ENCODE measurements around the gene PTS. TPM values are rescaled to one million over a fixed set of nuclear protein-coding genes. Genes with fewer than 3 reads are reported as not detected.
A peak's percentile ranks its signal among the peaks of the same experiment; 100 is the strongest.
"Not testable (repeated sequence)": the region's sequence is repeated elsewhere in the genome, so short reads cannot be mapped to it uniquely, and the experiment has no call there.

Gene PTS
- total RNA-seq, 1 donor from 2014 or later = 64.6 TPM

DNA sequence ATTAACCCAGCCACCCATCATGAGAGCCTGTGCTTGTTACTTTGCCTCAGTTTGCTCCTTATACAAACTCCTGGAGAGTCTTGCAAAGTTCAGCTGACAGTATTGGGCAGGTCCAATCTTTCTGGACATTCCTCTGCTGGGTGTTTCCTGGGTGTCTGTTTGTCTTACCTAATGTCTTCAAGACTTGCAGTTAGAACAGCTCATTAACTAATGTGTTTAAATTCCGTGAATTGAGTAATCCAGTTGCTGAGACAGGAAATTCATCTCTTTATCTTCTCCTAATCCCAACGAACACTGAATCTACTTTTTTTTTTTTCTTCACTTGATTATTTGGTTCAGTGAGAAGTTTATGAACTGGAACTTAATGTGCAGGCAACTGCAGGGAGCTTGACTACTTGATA, 30.3 kb upstream of the PTS start:
- H3K9ac ChIP-seq (ENCODE audit: low read length) = no peak overlapping the region
- Mint-ChIP-seq H3K4me1 (ENCODE audit: low read depth, unreplicated experiment) (no peaks in the 10 kb centered on the region), H3K27me3 (ENCODE audit: low read depth, unreplicated experiment) (peaks cover 12% of the 10 kb centered on the region), H3K9me3 (ENCODE audit: unreplicated experiment) (peaks cover 4% of the 10 kb centered on the region), H3K4me3 (ENCODE audit: unreplicated experiment) (no peak overlapping the region), H3K27ac (ENCODE audit: unreplicated experiment) (no peak overlapping the region), H3K36me3 (ENCODE audit: low read depth, unreplicated experiment) (peaks cover 2% of the 10 kb centered on the region)
- TF ChIP-seq EZH2 (IDR thresholded peaks at IDR 0.05; ENCODE audit: insufficient read depth, low read length) = no peak
- TF ChIP-seq, protein P1, sequence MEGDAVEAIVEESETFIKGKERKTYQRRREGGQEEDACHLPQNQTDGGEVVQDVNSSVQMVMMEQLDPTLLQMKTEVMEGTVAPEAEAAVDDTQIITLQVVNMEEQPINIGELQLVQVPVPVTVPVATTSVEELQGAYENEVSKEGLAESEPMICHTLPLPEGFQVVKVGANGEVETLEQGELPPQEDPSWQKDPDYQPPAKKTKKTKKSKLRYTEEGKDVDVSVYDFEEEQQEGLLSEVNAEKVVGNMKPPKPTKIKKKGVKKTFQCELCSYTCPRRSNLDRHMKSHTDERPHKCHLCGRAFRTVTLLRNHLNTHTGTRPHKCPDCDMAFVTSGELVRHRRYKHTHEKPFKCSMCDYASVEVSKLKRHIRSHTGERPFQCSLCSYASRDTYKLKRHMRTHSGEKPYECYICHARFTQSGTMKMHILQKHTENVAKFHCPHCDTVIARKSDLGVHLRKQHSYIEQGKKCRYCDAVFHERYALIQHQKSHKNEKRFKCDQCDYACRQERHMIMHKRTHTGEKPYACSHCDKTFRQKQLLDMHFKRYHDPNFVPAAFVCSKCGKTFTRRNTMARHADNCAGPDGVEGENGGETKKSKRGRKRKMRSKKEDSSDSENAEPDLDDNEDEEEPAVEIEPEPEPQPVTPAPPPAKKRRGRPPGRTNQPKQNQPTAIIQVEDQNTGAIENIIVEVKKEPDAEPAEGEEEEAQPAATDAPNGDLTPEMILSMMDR (IDR thresholded peaks at IDR 0.05; ENCODE audit: insufficient read depth, low read depth, low read length) = no peak
- no peaks in the 10 kb centered on the region for H3K79me2 ChIP-seq (ENCODE audit: insufficient read depth, low read length)
- no peaks in the 10 kb centered on the region for H3K27me3 ChIP-seq (ENCODE audit: insufficient read depth, low read length)
- H3K27ac ChIP-seq (ENCODE audit: low read depth, low read length) = no peak overlapping the region
- DNase-seq (ENCODE audit: low read depth) = peak; percentile 36
- no peak overlapping the region for H2AFZ ChIP-seq (ENCODE audit: low read depth, low read length)
- H3K4me3 ChIP-seq (ENCODE audit: insufficient read depth, low read depth, low read length) = no peak overlapping the region
- H3K9me3 ChIP-seq (ENCODE audit: insufficient read depth, low read depth, low read length) = no peaks in the 10 kb centered on the region
- H3K36me3 ChIP-seq (ENCODE audit: insufficient read depth, low read length) = no peaks in the 10 kb centered on the region
- H3K4me2 ChIP-seq (ENCODE audit: low read length) = no peak overlapping the region
- no peaks in the 10 kb centered on the region for H3K4me1 ChIP-seq (ENCODE audit: insufficient read depth, low read length)
- FAIRE-seq = no peak
- no peaks in the 10 kb centered on the region for H4K20me1 ChIP-seq (ENCODE audit: insufficient read depth, low read length)

GRCh38 chr11:112196519-112197087, 29.6 kb upstream of the PTS start:
- no peak overlapping the region for H3K27ac Mint-ChIP-seq (ENCODE audit: unreplicated experiment)
- H3K4me3 Mint-ChIP-seq (ENCODE audit: unreplicated experiment) = no peak overlapping the region
- Histone ChIP-seq H3K4me1 (ENCODE audit: insufficient read depth, low read length) (no peaks in the 10 kb centered on the region), H3K4me2 (ENCODE audit: low read length) (no peak overlapping the region), H3K4me3 (ENCODE audit: insufficient read depth, low read depth, low read length) (no peak overlapping the region), H2AFZ (ENCODE audit: low read depth, low read length) (no peak overlapping the region), H4K20me1 (ENCODE audit: insufficient read depth, low read length) (no peaks in the 10 kb centered on the region), H3K9ac (ENCODE audit: low read length) (no peak overlapping the region), H3K27me3 (ENCODE audit: insufficient read depth, low read length) (no peaks in the 10 kb centered on the region), H3K79me2 (ENCODE audit: insufficient read depth, low read length) (no peaks in the 10 kb centered on the region), H3K36me3 (ENCODE audit: insufficient read depth, low read length) (no peaks in the 10 kb centered on the region), H3K27ac (ENCODE audit: low read depth, low read length) (no peak overlapping the region), H3K9me3 (ENCODE audit: insufficient read depth, low read depth, low read length) (no peaks in the 10 kb centered on the region)
- peaks cover 2% of the 10 kb centered on the region for H3K36me3 Mint-ChIP-seq (ENCODE audit: low read depth, unreplicated experiment)
- FAIRE-seq (peak; percentile 23), DNase-seq (ENCODE audit: low read depth) (no peak)
- TF ChIP-seq, protein P1 (IDR thresholded peaks at IDR 0.05; ENCODE audit: insufficient read depth, low read depth, low read length) = no peak
- TF ChIP-seq EZH2 (IDR thresholded peaks at IDR 0.05; ENCODE audit: insufficient read depth, low read length) = no peak
- peaks cover 12% of the 10 kb centered on the region for H3K27me3 Mint-ChIP-seq (ENCODE audit: low read depth, unreplicated experiment)
- H3K9me3 Mint-ChIP-seq (ENCODE audit: unreplicated experiment) = peaks cover 4% of the 10 kb centered on the region
- H3K4me1 Mint-ChIP-seq (ENCODE audit: low read depth, unreplicated experiment) = no peaks in the 10 kb centered on the region

GRCh38 chr11:112199101-112199500, 27.1 kb upstream of the PTS start:
- H3K9me3 Mint-ChIP-seq (ENCODE audit: unreplicated experiment); H2AFZ ChIP-seq (ENCODE audit: low read depth, low read length); H3K4me2 ChIP-seq (ENCODE audit: low read length); H3K9ac ChIP-seq (ENCODE audit: low read length); H3K79me2 ChIP-seq (ENCODE audit: insufficient read depth, low read length); H3K4me1 ChIP-seq (ENCODE audit: insufficient read depth, low read length); H3K36me3 ChIP-seq (ENCODE audit: insufficient read depth, low read length); DNase-seq (ENCODE audit: low read depth); H3K4me3 Mint-ChIP-seq (ENCODE audit: unreplicated experiment); H3K27ac ChIP-seq (ENCODE audit: low read depth, low read length); H4K20me1 ChIP-seq (ENCODE audit: insufficient read depth, low read length); H3K27ac Mint-ChIP-seq (ENCODE audit: unreplicated experiment); H3K9me3 ChIP-seq (ENCODE audit: insufficient read depth, low read depth, low read length); H3K4me3 ChIP-seq (ENCODE audit: insufficient read depth, low read depth, low read length); FAIRE-seq; H3K4me1 Mint-ChIP-seq (ENCODE audit: low read depth, unreplicated experiment); H3K27me3 ChIP-seq (ENCODE audit: insufficient read depth, low read length); H3K36me3 Mint-ChIP-seq (ENCODE audit: low read depth, unreplicated experiment): not testable (repeated sequence)
- peaks cover 12% of the 10 kb centered on the region for H3K27me3 Mint-ChIP-seq (ENCODE audit: low read depth, unreplicated experiment)
